ENCODE measurements around the gene CHST8. TPM values are rescaled to one million over a fixed set of nuclear protein-coding genes. Genes with fewer than 3 reads are reported as not detected.

The CHST8 gene
- polyA plus RNA-seq, 1 of the 3 experiments (the other 2 are of a cell fraction) = 0.05 TPM

DNA sequence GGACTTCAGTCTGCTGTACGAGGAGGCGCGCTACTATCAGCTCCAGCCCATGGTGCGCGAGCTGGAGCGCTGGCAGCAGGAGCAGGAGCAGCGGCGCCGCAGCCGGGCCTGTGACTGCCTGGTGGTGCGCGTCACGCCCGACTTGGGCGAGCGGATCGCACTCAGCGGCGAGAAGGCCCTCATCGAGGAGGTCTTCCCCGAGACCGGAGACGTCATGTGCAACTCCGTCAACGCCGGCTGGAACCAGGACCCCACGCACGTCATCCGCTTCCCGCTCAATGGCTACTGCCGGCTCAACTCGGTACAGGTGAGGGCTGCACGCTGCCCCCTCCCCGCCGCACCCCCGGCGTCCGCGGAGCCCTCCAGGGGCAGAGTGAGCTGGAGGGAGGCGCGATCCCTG, 189.5 kb downstream of the CHST8 start:
- Histone ChIP-seq H3K9ac (no peak overlapping the region), H3K27ac (ENCODE audit: low read depth in 2 of 2, low read length in 1 of 2) (no peak overlapping the region), H3K9me3 (no peaks in the 10 kb centered on the region), H3F3A (replicated peaks; ENCODE audit: insufficient read depth) (peaks cover 5% of the 10 kb centered on the region), H3K4me3 (ENCODE audit: low read depth in 2 of 2, low read length in 1 of 2) (no peak overlapping the region), H3K79me2 (ENCODE audit: insufficient read depth) (no peaks in the 10 kb centered on the region), H2AFZ (ENCODE audit: low read depth) (no peak overlapping the region), H4K20me1 (ENCODE audit: insufficient read depth) (no peaks in the 10 kb centered on the region), H3K4me1 (ENCODE audit: control insufficient read depth in 1 of 2, insufficient read depth in 2 of 2, low read depth in 1 of 2, low read length in 1 of 2) (peaks cover 0 to 42% of the 10 kb centered on the region in 2 experiments; a peak in 2 of 4 replicates), H3K27me3 (ENCODE audit: insufficient read depth) (no peaks in the 10 kb centered on the region), H3K36me3 (replicated peaks in 1 of 2; ENCODE audit: control insufficient read depth in 1 of 2, insufficient read depth in 2 of 2, low read length in 1 of 2) (no peaks in the 10 kb centered on the region), H3K9me2 (no peaks in the 10 kb centered on the region), H3K4me2 (no peak overlapping the region)
- peak; percentile 37 for DNase-seq
- ChIA-PET CTCF (interaction anchor here (0.7 to 4.4 kb wide), 8 partner anchors 11 to 285 kb away, joined by 3 to 40 read pairs (median 6); partner anchors contain the start of gene KCTD15), POLR2A (no interaction called here)
- WGBS (ENCODE audit: low lambda C conversion rate) = 97% methylated on average over 41 of the region's 41 CpGs
- TF ChIP-seq RXRA (IDR thresholded peaks at IDR 0.05; ENCODE audit: borderline replicate concordance, low read depth) = no peak

DNA sequence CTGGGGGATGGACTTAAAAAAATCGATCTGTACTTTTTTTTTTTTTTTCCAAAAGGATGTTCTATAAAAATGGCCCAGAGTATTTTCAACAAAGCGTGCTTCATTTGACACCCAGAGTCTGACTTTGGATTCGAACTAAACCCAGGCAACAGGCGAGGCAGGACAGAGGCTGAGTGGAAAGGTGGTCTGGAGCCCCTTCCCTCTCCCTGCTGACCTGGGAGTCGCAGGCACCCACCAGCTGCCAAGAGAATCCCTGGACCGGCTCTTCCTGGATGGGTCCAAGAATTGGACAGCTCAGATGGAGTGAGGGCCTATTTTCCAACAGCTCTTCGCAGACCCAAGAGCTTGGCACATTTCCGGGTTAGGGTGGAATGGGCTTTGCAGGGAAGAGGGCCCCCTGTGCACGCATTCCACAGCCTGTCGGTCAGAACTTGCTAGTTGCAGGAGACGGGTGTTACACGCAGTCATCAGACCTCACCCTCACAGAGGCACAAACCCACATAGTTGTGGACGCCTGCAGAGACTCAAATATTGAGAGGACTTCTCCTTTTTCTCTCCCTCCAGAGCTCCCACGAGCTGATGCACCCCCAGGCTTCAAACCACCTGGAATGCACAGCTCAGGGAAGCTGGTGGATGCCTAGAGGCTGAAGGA, 190.1 kb downstream of the CHST8 start:
- Histone ChIP-seq H3K4me3 (ENCODE audit: low read depth in 2 of 2, low read length in 1 of 2) (no peak overlapping the region), H3K27ac (ENCODE audit: low read depth in 2 of 2, low read length in 1 of 2) (peak overlapping the region in 1 of 2 experiments; percentile 92; a peak in 2 of 4 replicates), H3K9me2 (no peaks in the 10 kb centered on the region), H2AFZ (ENCODE audit: low read depth) (no peak overlapping the region), H3K36me3 (replicated peaks in 1 of 2; ENCODE audit: control insufficient read depth in 1 of 2, insufficient read depth in 2 of 2, low read length in 1 of 2) (no peaks in the 10 kb centered on the region), H3K4me1 (ENCODE audit: control insufficient read depth in 1 of 2, insufficient read depth in 2 of 2, low read depth in 1 of 2, low read length in 1 of 2) (peaks cover 0 to 42% of the 10 kb centered on the region in 2 experiments; a peak in 2 of 4 replicates), H3K4me2 (no peak overlapping the region), H3K27me3 (ENCODE audit: insufficient read depth) (no peaks in the 10 kb centered on the region), H4K20me1 (ENCODE audit: insufficient read depth) (no peaks in the 10 kb centered on the region), H3F3A (replicated peaks; ENCODE audit: insufficient read depth) (peaks cover 5% of the 10 kb centered on the region), H3K9ac (no peak overlapping the region), H3K9me3 (no peaks in the 10 kb centered on the region), H3K79me2 (ENCODE audit: insufficient read depth) (no peaks in the 10 kb centered on the region)
- 66% methylated on average over 14 of the region's 14 CpGs for WGBS (ENCODE audit: low lambda C conversion rate)
- ChIA-PET POLR2A (interaction anchor here (0.9 to 2.5 kb wide), 3 partner anchors 13 to 94 kb away, joined by 3 to 10 read pairs (median 6); no protein-coding TSS in a partner anchor), CTCF (interaction anchor here (0.7 to 4.4 kb wide), 8 partner anchors 11 to 284 kb away, joined by 3 to 40 read pairs (median 4); partner anchors contain the start of gene KCTD15)
- peak; percentile 30 for DNase-seq
- no peak for TF ChIP-seq ELF1 (IDR thresholded peaks at IDR 0.05)
- no peak for TF ChIP-seq FOXM1 (IDR thresholded peaks at IDR 0.05; ENCODE audit: low read depth)
- TF ChIP-seq, protein P1, sequence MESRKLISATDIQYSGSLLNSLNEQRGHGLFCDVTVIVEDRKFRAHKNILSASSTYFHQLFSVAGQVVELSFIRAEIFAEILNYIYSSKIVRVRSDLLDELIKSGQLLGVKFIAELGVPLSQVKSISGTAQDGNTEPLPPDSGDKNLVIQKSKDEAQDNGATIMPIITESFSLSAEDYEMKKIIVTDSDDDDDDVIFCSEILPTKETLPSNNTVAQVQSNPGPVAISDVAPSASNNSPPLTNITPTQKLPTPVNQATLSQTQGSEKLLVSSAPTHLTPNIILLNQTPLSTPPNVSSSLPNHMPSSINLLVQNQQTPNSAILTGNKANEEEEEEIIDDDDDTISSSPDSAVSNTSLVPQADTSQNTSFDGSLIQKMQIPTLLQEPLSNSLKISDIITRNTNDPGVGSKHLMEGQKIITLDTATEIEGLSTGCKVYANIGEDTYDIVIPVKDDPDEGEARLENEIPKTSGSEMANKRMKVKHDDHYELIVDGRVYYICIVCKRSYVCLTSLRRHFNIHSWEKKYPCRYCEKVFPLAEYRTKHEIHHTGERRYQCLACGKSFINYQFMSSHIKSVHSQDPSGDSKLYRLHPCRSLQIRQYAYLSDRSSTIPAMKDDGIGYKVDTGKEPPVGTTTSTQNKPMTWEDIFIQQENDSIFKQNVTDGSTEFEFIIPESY (IDR thresholded peaks at IDR 0.05; ENCODE audit: borderline replicate concordance, low read depth) = no peak
- TF ChIP-seq EZH2phosphoT487 (IDR thresholded peaks at IDR 0.05; ENCODE audit: borderline replicate concordance, low read depth) = no peak
- TF ChIP-seq RCOR1 (IDR thresholded peaks at IDR 0.05; ENCODE audit: low read length) = no peak
- TF ChIP-seq, protein P2, sequence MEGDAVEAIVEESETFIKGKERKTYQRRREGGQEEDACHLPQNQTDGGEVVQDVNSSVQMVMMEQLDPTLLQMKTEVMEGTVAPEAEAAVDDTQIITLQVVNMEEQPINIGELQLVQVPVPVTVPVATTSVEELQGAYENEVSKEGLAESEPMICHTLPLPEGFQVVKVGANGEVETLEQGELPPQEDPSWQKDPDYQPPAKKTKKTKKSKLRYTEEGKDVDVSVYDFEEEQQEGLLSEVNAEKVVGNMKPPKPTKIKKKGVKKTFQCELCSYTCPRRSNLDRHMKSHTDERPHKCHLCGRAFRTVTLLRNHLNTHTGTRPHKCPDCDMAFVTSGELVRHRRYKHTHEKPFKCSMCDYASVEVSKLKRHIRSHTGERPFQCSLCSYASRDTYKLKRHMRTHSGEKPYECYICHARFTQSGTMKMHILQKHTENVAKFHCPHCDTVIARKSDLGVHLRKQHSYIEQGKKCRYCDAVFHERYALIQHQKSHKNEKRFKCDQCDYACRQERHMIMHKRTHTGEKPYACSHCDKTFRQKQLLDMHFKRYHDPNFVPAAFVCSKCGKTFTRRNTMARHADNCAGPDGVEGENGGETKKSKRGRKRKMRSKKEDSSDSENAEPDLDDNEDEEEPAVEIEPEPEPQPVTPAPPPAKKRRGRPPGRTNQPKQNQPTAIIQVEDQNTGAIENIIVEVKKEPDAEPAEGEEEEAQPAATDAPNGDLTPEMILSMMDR (IDR thresholded peaks at IDR 0.05) = no peak
- TF ChIP-seq YY1 (IDR thresholded peaks at IDR 0.05; ENCODE audit: low read depth) = no peak

All from SK-N-SH (cell line).